ENCODE data around the gene LMTK3. TPM values are rescaled to one million over a fixed set of nuclear protein-coding genes. Genes with fewer than 3 reads are reported as not detected.
"Not testable (repeated sequence)": the region's sequence is repeated elsewhere in the genome, so short reads cannot be mapped to it uniquely, and the experiment has no call there.

LMTK3 gene
- total and polyA plus RNA-seq, 9 of the 15 experiments (the other 6 are each of a cell fraction or from before 2014, with no cell fraction given), result 0.35 to 12.3 (median 2.0) TPM; not detected in 2

DNA sequence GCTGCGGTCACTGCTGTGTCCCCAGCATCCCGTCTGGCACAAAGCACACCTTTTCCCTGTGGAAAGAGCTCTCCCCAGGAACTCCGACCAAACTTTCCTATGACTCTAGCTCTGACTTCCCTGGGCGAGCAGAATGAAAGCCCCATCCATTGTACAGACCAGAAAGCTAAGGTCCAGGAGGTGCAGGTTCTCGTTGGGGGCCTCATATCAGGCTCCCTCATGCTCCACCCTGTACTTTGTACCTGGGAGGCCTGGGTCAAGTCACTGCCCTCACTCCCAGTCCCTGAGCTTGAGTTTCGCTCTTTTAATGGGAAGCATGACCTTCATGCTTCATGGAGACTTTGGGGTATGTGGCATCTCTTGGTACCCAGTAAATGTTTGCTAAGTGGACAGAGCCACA is 24.1 kb downstream of the LMTK3 start:
- Histone ChIP-seq H3K9ac (ENCODE audit: insufficient read depth in 1 of 2, low read depth in 2 of 2, low read length in 2 of 2) (peak overlapping the region in 1 of 2 experiments; percentile 43; a peak in 2 of 4 replicates), H3K27ac (ENCODE audit: extremely low read depth, low read depth, low read length) (no peak overlapping the region), H2AFZ (ENCODE audit: low read depth, low read length) (no peak overlapping the region), H3K4me3 (no peak overlapping the region), H3K79me2 (ENCODE audit: control insufficient read depth, insufficient read depth, low read length) (no peaks in the 10 kb centered on the region), H3K9me1 (ENCODE audit: control insufficient read depth, insufficient read depth, low read length) (no peaks in the 10 kb centered on the region), H4K20me1 (replicated peaks; ENCODE audit: control insufficient read depth, insufficient read depth, low read length) (0 out of 2 replicates have a peak, but pooled peaks cover 3% of the 10 kb centered on the region), H3K36me3 (ENCODE audit: control insufficient read depth, insufficient read depth, low read length) (peaks cover 2% of the 10 kb centered on the region; the same call in 1 of the 3 replicates), H3K9me3 (replicated peaks; ENCODE audit: control insufficient read depth, insufficient read depth, low read depth, low read length) (no peaks in the 10 kb centered on the region), H3K27me3 (ENCODE audit: control insufficient read depth in 2 of 2, insufficient read depth in 2 of 2, low read length in 2 of 2) (no peaks in the 10 kb centered on the region), H3K4me1 (replicated peaks in 1 of 2; ENCODE audit: control insufficient read depth in 2 of 2, insufficient read depth in 2 of 2, low read length in 2 of 2) (peaks cover 25 to 35% of the 10 kb centered on the region in 2 experiments), H3K4me2 (ENCODE audit: insufficient read depth, low read length) (no peak overlapping the region)
- 57% methylated on average over 6 of the region's 6 CpGs for WGBS (ENCODE audit: insufficient coverage, low coverage, missing lambda C conversion rate)
- ATAC-seq (no peak), FAIRE-seq (no peak), DNase-seq (ENCODE audit: extremely low read depth in 1 of 4, low spot score in 3 of 4) (no peak)
- in situ Hi-C loops (cut with MboI) (no loop called here), intact Hi-C loops (cut with micrococcal nuclease) (no loop called here)
- no TSS peak for BruUV-seq (replicated peaks)
- CTCF ChIA-PET (ENCODE audit: low intra/inter-chr PET ratio), result no interaction called here
- TF ChIP-seq POLR2AphosphoS5 (IDR thresholded peaks at IDR 0.05; ENCODE audit: control insufficient read depth, insufficient read depth, low read depth, low read length) (0 out of 2 replicates have a peak, but pooled peaks have one; percentile 13), ZNF431 (CRISPR knock-in tag; IDR thresholded peaks at IDR 0.05) (no peak)
- POLR2A ChIA-PET, result interaction anchor here (0.5 to 1.2 kb wide), 7 partner anchors 9 to 146 kb away, joined by 3 to 9 read pairs (median 3); no protein-coding TSS in a partner anchor

GRCh38 chr19:48486706-48487105 is 24.9 kb downstream of the LMTK3 start:
- H3K9me3 ChIP-seq (replicated peaks; ENCODE audit: control insufficient read depth, insufficient read depth, low read depth, low read length); FAIRE-seq; H3K4me3 ChIP-seq; in situ Hi-C loops (cut with MboI); DNase-seq (ENCODE audit: extremely low read depth in 1 of 4, low spot score in 3 of 4); intact Hi-C loops (cut with micrococcal nuclease); BruUV-seq (replicated peaks); H4K20me1 ChIP-seq (replicated peaks; ENCODE audit: control insufficient read depth, insufficient read depth, low read length); H3K9ac ChIP-seq (ENCODE audit: insufficient read depth in 1 of 2, low read depth in 2 of 2, low read length in 2 of 2); H3K27me3 ChIP-seq (ENCODE audit: control insufficient read depth in 2 of 2, insufficient read depth in 2 of 2, low read length in 2 of 2); CTCF ChIA-PET (ENCODE audit: low intra/inter-chr PET ratio); H2AFZ ChIP-seq (ENCODE audit: low read depth, low read length); H3K79me2 ChIP-seq (ENCODE audit: control insufficient read depth, insufficient read depth, low read length); ATAC-seq; H3K27ac ChIP-seq (ENCODE audit: extremely low read depth, low read depth, low read length); H3K9me1 ChIP-seq (ENCODE audit: control insufficient read depth, insufficient read depth, low read length); H3K36me3 ChIP-seq (ENCODE audit: control insufficient read depth, insufficient read depth, low read length); H3K4me2 ChIP-seq (ENCODE audit: insufficient read depth, low read length): not testable (repeated sequence)
- TF ChIP-seq ZNF121 (CRISPR knock-in tag; conservative IDR thresholded peaks at IDR 0.05), result 0 out of 2 replicates have a peak, but pooled peaks have one; percentile 1
- H3K4me1 ChIP-seq (replicated peaks in 1 of 2; ENCODE audit: control insufficient read depth in 2 of 2, insufficient read depth in 2 of 2, low read length in 2 of 2), result peaks cover 17 to 27% of the 10 kb centered on the region in 2 experiments
- 79% methylated on average over 6 of the region's 10 CpGs for WGBS (ENCODE audit: insufficient coverage, low coverage, missing lambda C conversion rate)
- POLR2A ChIA-PET, result interaction anchor here (0.7 kb wide), 1 partner anchor 146 kb away, joined by 3 read pairs; no protein-coding TSS in a partner anchor
